ENCODE data around the gene PDE4B.

DNA sequence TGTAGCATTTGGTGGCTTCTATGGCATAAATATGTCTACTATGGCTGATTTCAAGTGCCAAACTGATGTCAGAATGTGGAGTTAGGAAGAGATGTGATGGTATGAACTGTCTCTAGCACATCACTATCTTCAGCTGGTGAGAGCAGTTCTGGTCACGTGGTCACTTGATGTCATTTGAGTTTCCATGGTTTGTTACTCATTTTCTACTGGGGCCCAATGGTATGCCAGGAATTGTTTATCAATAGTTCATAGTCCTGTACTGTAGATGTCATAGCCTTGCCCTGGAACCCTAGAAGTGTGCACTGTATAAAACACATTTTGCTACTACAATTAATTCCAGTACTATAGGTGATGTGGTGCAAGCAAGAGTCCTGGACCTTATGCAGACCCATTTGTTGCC lies 153.7 kb downstream of the PDE4B start:
- TF ChIP-seq POLR2A (IDR thresholded peaks at IDR 0.05): no peak
- TF ChIP-seq, protein P1, sequence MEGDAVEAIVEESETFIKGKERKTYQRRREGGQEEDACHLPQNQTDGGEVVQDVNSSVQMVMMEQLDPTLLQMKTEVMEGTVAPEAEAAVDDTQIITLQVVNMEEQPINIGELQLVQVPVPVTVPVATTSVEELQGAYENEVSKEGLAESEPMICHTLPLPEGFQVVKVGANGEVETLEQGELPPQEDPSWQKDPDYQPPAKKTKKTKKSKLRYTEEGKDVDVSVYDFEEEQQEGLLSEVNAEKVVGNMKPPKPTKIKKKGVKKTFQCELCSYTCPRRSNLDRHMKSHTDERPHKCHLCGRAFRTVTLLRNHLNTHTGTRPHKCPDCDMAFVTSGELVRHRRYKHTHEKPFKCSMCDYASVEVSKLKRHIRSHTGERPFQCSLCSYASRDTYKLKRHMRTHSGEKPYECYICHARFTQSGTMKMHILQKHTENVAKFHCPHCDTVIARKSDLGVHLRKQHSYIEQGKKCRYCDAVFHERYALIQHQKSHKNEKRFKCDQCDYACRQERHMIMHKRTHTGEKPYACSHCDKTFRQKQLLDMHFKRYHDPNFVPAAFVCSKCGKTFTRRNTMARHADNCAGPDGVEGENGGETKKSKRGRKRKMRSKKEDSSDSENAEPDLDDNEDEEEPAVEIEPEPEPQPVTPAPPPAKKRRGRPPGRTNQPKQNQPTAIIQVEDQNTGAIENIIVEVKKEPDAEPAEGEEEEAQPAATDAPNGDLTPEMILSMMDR (IDR thresholded peaks at IDR 0.05): no peak

Data from esophagus squamous epithelium (tissue), 4 donors.